ENCODE results near the gene UNC13A. TPM values are rescaled to one million over a fixed set of nuclear protein-coding genes. Genes with fewer than 3 reads are reported as not detected.

Gene UNC13A
- total and polyA plus RNA-seq, 2 donors (not counting 3 experiments of a cell fraction or from before 2014, with no cell fraction given), result 0.04 to 0.09 TPM

- peak overlapping the region; percentile 81 for H3K9ac ChIP-seq (replicated peaks; ENCODE audit: extremely low read depth, insufficient read depth, low read length)
- H3K9me1 ChIP-seq (replicated peaks; ENCODE audit: control insufficient read depth, extremely low read depth, insufficient read depth, low read length), result no peaks in the 10 kb centered on the region
- H2AFZ ChIP-seq (ENCODE audit: low read depth, low read length), result no peak overlapping the region
- BruUV-seq (replicated peaks), result no TSS peak
- intact Hi-C loops (cut with micrococcal nuclease) (no loop called here), dilution Hi-C loops (cut with MboI; ENCODE audit: extremely low pct_ligation_motif_present, low sequenced_read_pairs) (no loop called here)
- FAIRE-seq (peak; percentile 98), DNase-seq (ENCODE audit: low read depth, low spot score) (peak; percentile 74)
- peak overlapping the region; percentile 83 for H3K4me2 ChIP-seq (ENCODE audit: insufficient read depth, low read length)
- peaks cover 35% of the 10 kb centered on the region for H3K4me1 ChIP-seq (ENCODE audit: control insufficient read depth, extremely low read depth, insufficient read depth, low read length)
- H3K4me3 ChIP-seq (replicated peaks in 1 of 3; ENCODE audit: insufficient read depth in 1 of 3, low read depth in 1 of 3, low read length in 3 of 3), result peak overlapping the region in 1 of 3 experiments; percentile 90
- peaks cover 72% of the 10 kb centered on the region for H3K79me2 ChIP-seq (ENCODE audit: control insufficient read depth, insufficient read depth, low read length)
- H4K20me1 ChIP-seq (replicated peaks; ENCODE audit: control insufficient read depth, extremely low read depth, insufficient read depth, low read length), result no peaks in the 10 kb centered on the region
- TF ChIP-seq JUN (IDR thresholded peaks at IDR 0.05; ENCODE audit: borderline replicate concordance, insufficient read depth, insufficient read length, low read depth), result peak; percentile 61
- no peak for TF ChIP-seq GATA2 (IDR thresholded peaks at IDR 0.05; ENCODE audit: insufficient read depth, insufficient read length, low read depth, low read length)
- TF ChIP-seq CTCF (IDR thresholded peaks at IDR 0.05; ENCODE audit: extremely low read depth in 1 of 2, insufficient read depth in 1 of 2, low read depth in 1 of 2, low read length in 2 of 2), result no peak
- TF ChIP-seq EZH2 (IDR thresholded peaks at IDR 0.05; ENCODE audit: borderline replicate concordance, low read depth, low read length, severe bottlenecking), result no peak
- TF ChIP-seq POLR2AphosphoS5 (IDR thresholded peaks at IDR 0.05; ENCODE audit: insufficient read depth, low read depth, low read length), result peak; percentile 77
- no peak for TF ChIP-seq MYC (IDR thresholded peaks at IDR 0.05; ENCODE audit: low read depth, low read length)
- TF ChIP-seq FOS (IDR thresholded peaks at IDR 0.05; ENCODE audit: borderline replicate concordance, insufficient read depth, low read length), result peak; percentile 79
- TF ChIP-seq MAX (IDR thresholded peaks at IDR 0.05; ENCODE audit: insufficient read depth, insufficient read length), result peak; percentile 4
- TF ChIP-seq POLR2A (IDR thresholded peaks at IDR 0.05; ENCODE audit: low read depth, low read length), result no peak
- peaks cover 15 to 30% of the 10 kb centered on the region in 2 experiments for H3K36me3 ChIP-seq (ENCODE audit: control insufficient read depth in 2 of 2, extremely low read depth in 1 of 2, insufficient read depth in 2 of 2, low read length in 2 of 2)
- POLR2A ChIA-PET, result no interaction called here
- CTCF ChIA-PET, result interaction anchor here (1.3 to 5.2 kb wide), 2 partner anchors 20 to 45 kb away, joined by 4 to 26 read pairs; no protein-coding TSS in a partner anchor
- H3K9me3 ChIP-seq (replicated peaks; ENCODE audit: control insufficient read depth, insufficient read depth, low read length), result no peaks in the 10 kb centered on the region
- H3K27ac ChIP-seq (ENCODE audit: insufficient read depth, low read depth, low read length), result peak overlapping the region; percentile 90
- no peaks in the 10 kb centered on the region for H3K27me3 ChIP-seq (ENCODE audit: control insufficient read depth in 2 of 2, insufficient read depth in 2 of 2, low read length in 2 of 2)
Observed at GRCh38 chr19:17721821-17722220, 33.7 kb upstream of the UNC13A start.

Data from endothelial cell of umbilical vein (primary cell).